Measurements from ENCODE around the gene NOPCHAP1.

GRCh38 chr12:104990950-104991349 lies 4.8 kb downstream of the NOPCHAP1 start:
- TF ChIP-seq POLR2AphosphoS5 (IDR thresholded peaks at IDR 0.05) (no peak), CTCF (IDR thresholded peaks at IDR 0.05) (no peak), POLR2A (IDR thresholded peaks at IDR 0.05) (no peak)

All from upper lobe of left lung (tissue), 4 donors.